MG63 (cell line): ENCODE measurements around the gene KRT31. TPM values are rescaled to one million over a fixed set of nuclear protein-coding genes. Genes with fewer than 3 reads are reported as not detected.
"Not testable (repeated sequence)": the region's sequence is repeated elsewhere in the genome, so short reads cannot be mapped to it uniquely, and the experiment has no call there.

Source experiments
- DNase-seq: peaks from one replicate; pipeline ENCODE4 v3.0.0-alpha.2; 2020
- H3K27me3 ChIP-seq: fragments of 250-450 bp; sonication (Bioruptor Pico); 2 replicates; pipeline ENCODE4 v1.5.1; 2020; ENCODE audit warnings: mild to moderate bottlenecking, moderate library complexity
- H3K36me3 ChIP-seq: fragments of 250-450 bp; sonication (Bioruptor Pico); 2 replicates; pipeline ENCODE4 v1.5.1; 2020; ENCODE audit warnings: mild to moderate bottlenecking, moderate library complexity
- H3K4me3 ChIP-seq: fragments of 250-450 bp; sonication (Bioruptor Pico); 2 replicates; pipeline ENCODE4 v1.5.1; 2020; ENCODE audit warnings: mild to moderate bottlenecking, moderate library complexity
- H3K9me3 ChIP-seq: fragments of 250-450 bp; sonication (Bioruptor Pico); 2 replicates; pipeline ENCODE4 v1.5.1; 2020; ENCODE audit warnings: mild to moderate bottlenecking, moderate library complexity
- total RNA-seq: library from RNA; depleted of rRNA; stranded (reverse); fragments of >200 nt; shearing (Covaris generic); gene quantifications from 2 replicates; pipeline ENCODE4 v1.2.3, GENCODE V29; 2014; ENCODE audit warnings: low replicate concordance

KRT31 gene
- total RNA-seq, 1 experiment from 2014 or later, result not detected

DNA sequence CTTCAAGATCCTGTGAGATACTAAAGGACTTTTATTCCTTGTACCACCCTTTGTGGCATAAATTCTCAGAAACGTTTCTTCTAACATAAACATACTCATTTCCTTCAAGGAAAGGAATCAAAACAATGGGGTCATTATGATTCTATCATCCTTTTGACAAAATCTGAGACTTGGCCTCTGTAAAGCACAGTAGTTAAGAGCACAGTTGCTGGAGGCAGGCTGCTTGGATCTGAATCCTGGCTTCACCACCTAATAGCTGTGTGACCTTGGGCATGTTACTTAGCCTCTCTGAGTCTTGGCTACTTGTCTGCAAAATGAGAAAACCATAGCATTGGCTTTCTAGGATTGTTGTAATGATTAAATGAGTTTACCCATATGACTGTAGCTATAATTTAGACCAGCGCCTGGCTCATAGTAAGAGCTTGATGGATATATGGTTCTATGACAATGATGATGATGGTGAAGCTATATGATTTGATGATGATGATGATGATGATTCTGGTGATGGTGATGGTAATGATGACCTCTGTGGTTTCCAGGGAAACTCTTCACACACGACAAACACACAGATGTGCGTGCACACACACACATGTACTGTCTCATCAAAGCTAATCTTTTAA, 6.1 kb upstream of the KRT31 start:
- no peak for DNase-seq
- Histone ChIP-seq H3K4me3 (no peak overlapping the region), H3K27me3 (no peaks in the 10 kb centered on the region), H3K9me3 (no peaks in the 10 kb centered on the region), H3K36me3 (no peaks in the 10 kb centered on the region)

DNA sequence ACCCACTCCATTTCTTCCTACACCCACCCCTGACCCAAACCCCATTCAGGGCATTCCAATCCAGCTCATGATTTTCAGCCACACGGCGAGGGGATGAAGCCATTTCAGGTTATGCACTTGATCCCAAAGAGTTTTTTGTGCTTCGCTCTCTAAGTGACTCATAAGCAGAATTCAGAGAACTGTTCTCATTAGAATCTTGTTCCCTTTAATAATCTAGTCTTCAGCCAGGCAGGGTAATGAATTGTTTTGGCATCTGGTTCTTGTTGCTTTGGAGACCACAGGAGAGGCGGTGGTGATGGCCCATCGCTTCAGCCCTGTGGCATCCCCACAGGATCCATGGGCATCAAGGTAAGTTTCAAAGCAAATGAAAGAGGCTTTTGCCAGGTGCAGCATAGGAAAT, 4.8 kb upstream of the KRT31 start:
- H3K4me3 ChIP-seq, result no peak overlapping the region
- H3K9me3 ChIP-seq, result no peaks in the 10 kb centered on the region
- DNase-seq, result no peak
- H3K27me3 ChIP-seq, result no peaks in the 10 kb centered on the region
- H3K36me3 ChIP-seq, result no peaks in the 10 kb centered on the region

DNA sequence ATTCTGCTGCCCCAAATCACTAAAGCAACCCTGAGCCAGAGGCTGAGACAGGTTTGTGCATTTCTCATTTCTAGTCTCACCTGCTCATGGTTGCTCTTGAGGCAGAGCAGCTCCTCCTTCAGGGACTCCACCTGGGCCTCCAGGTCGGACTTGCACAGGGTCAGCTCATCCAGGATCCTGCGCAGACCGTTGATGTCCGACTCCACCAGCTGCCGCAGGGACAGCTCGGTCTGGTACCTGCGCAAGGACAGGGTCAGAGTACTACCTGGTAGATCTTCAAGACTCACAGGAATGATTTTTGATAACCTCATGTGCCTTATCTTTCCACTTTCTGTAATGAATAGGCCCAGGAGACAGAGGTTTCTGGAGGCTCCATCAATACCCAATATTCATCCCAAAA, 1.1 kb downstream of the KRT31 start:
- Histone ChIP-seq H3K27me3 (no peaks in the 10 kb centered on the region), H3K9me3 (no peaks in the 10 kb centered on the region), H3K4me3 (no peak overlapping the region), H3K36me3 (no peaks in the 10 kb centered on the region)
- no peak for DNase-seq

- Histone ChIP-seq H3K27me3 (no peaks in the 10 kb centered on the region), H3K9me3 (no peaks in the 10 kb centered on the region), H3K4me3 (no peak overlapping the region), H3K36me3 (no peaks in the 10 kb centered on the region)
- DNase-seq, result no peak
These were observed 1.8 kb downstream of the KRT31 start for GRCh38 chr17:41395611-41396010.

DNA sequence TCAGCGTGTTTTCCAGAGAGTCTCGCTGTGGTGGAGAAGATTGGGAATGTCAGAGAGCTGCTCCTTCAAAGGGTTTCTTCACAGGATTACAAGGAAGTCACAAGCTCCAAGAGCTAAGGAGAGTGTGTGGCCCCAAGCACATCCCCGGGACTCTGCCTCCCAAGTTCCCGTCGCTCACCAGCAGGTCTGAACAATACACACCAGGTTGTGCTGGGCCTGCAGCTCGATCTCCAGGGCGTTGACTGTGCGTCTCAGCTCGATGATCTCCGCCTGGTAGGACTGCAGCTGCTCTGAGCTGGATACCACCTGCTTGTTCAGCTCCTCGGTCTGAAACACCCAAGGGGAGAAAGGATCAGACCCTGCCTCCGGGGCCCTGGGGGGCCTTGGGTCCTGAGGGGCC, 2.4 kb downstream of the KRT31 start:
- H3K9me3 ChIP-seq, H3K27me3 ChIP-seq, DNase-seq, H3K4me3 ChIP-seq, H3K36me3 ChIP-seq: not testable (repeated sequence)

DNA sequence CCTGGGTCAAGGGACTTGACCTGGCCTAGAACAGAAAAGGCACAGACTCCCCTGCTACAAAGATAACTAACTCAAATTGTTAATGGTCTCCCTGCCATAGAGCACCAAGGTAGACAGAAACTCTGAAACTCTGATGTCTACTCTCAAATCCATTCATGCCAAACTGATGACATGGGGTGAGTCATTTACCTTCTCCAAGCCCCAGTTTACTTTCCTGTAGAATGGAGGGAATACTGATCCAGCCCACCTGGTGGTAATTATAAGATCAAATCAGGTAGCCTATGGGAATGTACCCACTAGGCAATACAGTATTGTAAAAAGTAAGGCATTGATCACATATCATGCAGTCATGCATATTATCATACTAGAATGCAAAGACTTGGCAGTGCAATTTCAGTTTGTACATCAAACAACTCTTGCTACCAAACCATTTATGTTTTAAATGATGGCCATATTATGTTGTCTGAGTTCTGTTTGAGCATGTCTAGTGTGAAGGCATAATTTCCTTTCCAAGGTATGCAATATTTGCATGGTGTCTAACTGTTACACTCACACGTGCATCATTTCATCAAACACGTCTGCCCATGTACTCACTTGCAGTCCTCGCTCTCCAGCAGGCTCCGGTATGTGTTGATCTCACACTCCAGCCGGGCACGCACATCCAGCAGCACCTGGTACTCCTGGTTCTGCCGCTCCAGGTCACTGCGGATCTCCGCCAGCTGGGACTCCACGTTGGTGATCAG, 3.0 kb downstream of the KRT31 start:
- H3K36me3 ChIP-seq, result no peaks in the 10 kb centered on the region
- H3K4me3 ChIP-seq, result no peak overlapping the region
- no peaks in the 10 kb centered on the region for H3K9me3 ChIP-seq
- no peaks in the 10 kb centered on the region for H3K27me3 ChIP-seq
- no peak for DNase-seq

DNA sequence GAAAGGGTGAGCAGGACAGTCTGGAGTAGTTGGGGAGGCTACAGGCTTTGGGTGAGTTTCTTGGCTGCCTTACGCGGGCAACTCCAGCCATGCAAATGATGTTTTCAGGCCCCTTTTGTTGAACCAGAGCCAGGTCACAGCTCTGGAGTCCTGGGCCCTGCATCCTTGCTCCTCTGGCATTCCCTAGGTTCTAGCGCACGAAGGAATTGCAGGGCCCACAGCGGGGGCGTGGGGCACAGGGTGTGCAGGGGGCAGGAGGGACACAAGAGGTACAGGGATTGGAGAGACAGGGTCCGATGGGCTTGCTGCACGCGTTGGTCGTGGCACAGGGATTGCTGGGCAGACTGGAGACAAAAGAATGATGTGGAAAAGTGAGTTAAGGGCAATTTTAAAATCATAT, 3.6 kb downstream of the KRT31 start:
- no peaks in the 10 kb centered on the region for H3K36me3 ChIP-seq
- H3K9me3 ChIP-seq, result no peaks in the 10 kb centered on the region
- no peak overlapping the region for H3K4me3 ChIP-seq
- DNase-seq, result no peak
- no peaks in the 10 kb centered on the region for H3K27me3 ChIP-seq

- no peaks in the 10 kb centered on the region for H3K9me3 ChIP-seq
- no peaks in the 10 kb centered on the region for H3K27me3 ChIP-seq
- DNase-seq, result no peak
- no peak overlapping the region for H3K4me3 ChIP-seq
- no peaks in the 10 kb centered on the region for H3K36me3 ChIP-seq
These were observed 4.1 kb downstream of the KRT31 start for GRCh38 chr17:41393294-41393693.

DNA sequence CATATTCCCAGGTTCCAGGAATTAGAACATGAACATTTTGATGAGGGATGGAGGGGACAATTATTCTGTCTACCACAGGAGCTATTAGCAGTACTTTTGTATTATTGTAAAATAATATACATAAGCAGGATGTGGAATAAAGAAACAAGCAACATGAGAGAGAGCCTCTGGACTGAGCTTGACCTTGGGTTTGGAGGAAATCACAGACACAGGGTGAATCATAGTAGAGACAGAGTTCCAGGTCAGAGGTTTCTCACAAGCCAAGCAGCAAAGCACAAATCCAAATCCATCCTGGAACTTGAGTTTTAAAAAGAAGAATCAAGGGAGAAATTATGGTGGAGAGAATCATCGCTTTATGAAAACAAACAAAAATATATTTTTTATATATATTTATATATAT, 5.1 kb downstream of the KRT31 start:
- no peaks in the 10 kb centered on the region for H3K36me3 ChIP-seq
- 0 out of 2 replicates have a peak, but pooled peaks cover 2% of the 10 kb centered on the region for H3K9me3 ChIP-seq
- no peaks in the 10 kb centered on the region for H3K27me3 ChIP-seq
- no peak overlapping the region for H3K4me3 ChIP-seq
- peak; percentile 19 for DNase-seq

DNA sequence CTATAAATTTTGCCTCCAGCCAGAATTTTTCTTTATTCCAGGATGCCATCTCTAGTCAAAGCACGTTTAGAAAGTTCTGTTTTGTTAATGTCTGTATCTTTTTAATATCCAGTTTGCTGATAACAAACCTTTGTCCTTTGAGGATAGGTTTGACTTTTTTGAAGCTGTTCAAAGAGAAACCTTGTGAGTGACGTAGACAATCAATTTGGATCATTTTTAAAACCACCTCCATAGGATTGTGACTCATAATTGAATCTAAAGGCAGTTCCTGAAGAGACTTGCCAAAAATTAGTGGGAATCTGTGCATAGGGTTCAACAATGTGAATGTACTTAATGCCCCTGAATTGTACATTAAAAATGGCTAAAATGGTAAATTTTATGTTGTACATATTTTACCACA, 5.9 kb downstream of the KRT31 start:
- no peak for DNase-seq
- H3K4me3 ChIP-seq, result no peak overlapping the region
- H3K27me3 ChIP-seq, result no peaks in the 10 kb centered on the region
- peaks cover 8% of the 10 kb centered on the region for H3K9me3 ChIP-seq
- no peaks in the 10 kb centered on the region for H3K36me3 ChIP-seq

- Histone ChIP-seq H3K4me3 (no peak overlapping the region), H3K9me3 (peaks cover 15% of the 10 kb centered on the region), H3K27me3 (no peaks in the 10 kb centered on the region), H3K36me3 (no peaks in the 10 kb centered on the region)
- DNase-seq, result no peak
These were observed 6.9 kb downstream of the KRT31 start for GRCh38 chr17:41390411-41390938.

DNA sequence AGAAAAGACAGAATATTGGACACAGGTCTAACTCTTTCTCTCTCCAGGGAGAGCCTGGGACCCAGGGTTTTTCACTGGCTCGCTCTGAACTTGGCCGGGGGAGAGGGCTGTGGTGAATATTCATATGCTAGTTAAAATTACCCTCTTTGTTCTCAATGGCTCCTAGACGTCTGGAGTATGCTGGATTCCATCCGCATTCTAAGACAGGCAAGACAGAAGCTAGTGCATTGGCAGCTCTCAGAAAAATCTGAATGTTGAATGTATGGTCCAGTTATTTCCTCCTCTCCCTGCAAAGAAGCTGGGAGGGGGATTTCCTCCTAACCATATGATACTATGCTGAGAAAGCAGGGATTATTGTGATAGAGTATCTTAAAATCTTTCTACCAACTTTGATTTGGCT, 9.7 kb downstream of the KRT31 start:
- no peak for DNase-seq
- peaks cover 22% of the 10 kb centered on the region for H3K9me3 ChIP-seq
- H3K36me3 ChIP-seq, result no peaks in the 10 kb centered on the region
- H3K4me3 ChIP-seq, result no peak overlapping the region
- no peaks in the 10 kb centered on the region for H3K27me3 ChIP-seq

- Histone ChIP-seq H3K9me3 (peaks cover 22% of the 10 kb centered on the region), H3K36me3 (no peaks in the 10 kb centered on the region), H3K4me3 (no peak overlapping the region), H3K27me3 (no peaks in the 10 kb centered on the region)
- DNase-seq, result no peak
These were observed 11.2 kb downstream of the KRT31 start for GRCh38 chr17:41386227-41386626.

DNA sequence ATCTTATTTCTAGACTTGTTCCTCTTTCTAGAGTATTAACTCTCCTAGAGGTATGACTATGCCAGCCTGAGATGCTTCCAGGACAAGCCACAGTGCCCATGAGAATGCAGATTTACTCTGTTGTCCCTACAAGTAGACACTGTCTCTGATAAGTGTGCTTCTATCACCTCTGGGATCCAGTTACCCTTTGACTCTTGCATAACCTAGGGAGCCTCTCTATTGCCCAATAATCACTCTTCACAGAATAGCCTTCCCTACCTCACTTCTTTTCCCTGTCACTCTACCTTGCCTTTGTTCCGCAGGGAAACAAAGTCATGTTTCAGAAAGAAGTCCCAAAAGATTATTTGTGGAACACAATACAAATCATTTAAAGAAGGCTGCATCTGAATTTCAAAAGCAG, 13.7 kb downstream of the KRT31 start:
- Histone ChIP-seq H3K27me3 (no peaks in the 10 kb centered on the region), H3K4me3 (no peak overlapping the region), H3K36me3 (no peaks in the 10 kb centered on the region), H3K9me3 (peaks cover 24% of the 10 kb centered on the region)
- no peak for DNase-seq

- H3K4me3 ChIP-seq, result no peak overlapping the region
- H3K9me3 ChIP-seq, result peaks cover 22% of the 10 kb centered on the region
- no peaks in the 10 kb centered on the region for H3K36me3 ChIP-seq
- no peaks in the 10 kb centered on the region for H3K27me3 ChIP-seq
- no peak for DNase-seq
These were observed 15.0 kb downstream of the KRT31 start for GRCh38 chr17:41382394-41382793.

- not testable (repeated sequence) for H3K4me3 ChIP-seq
These were observed 15.5 kb downstream of the KRT31 start, which contains the start of gene KRT34 for GRCh38 chr17:41381943-41382342. Gene KRT34 (minus strand): TSS chr17:41382306. CDS start chr17:41382246, 60 bp downstream.

GRCh38 chr17:41380091-41380490, 17.3 kb downstream of the KRT31 start:
- H3K4me3 ChIP-seq, H3K36me3 ChIP-seq, H3K27me3 ChIP-seq, H3K9me3 ChIP-seq: not testable (repeated sequence)
- DNase-seq, result peak; percentile 76

More at GRCh38 chr17:41381943-41382342, 15.5 kb downstream of the KRT31 start, which contains the start of gene KRT34:
- peaks cover 20% of the 10 kb centered on the region for H3K9me3 ChIP-seq
- not testable (repeated sequence) for H3K27me3 ChIP-seq, H3K36me3 ChIP-seq, DNase-seq

GRCh38 chr17:41377546-41377945, 19.9 kb downstream of the KRT31 start:
- H3K9me3 ChIP-seq, result peaks cover 2% of the 10 kb centered on the region; the same call in 1 of the 2 replicates
- H3K36me3 ChIP-seq, result no peaks in the 10 kb centered on the region
- H3K4me3 ChIP-seq, result no peak overlapping the region
- DNase-seq, result no peak
- no peaks in the 10 kb centered on the region for H3K27me3 ChIP-seq
